WTC11 (cell line): Measurements from ENCODE around the gene RBM39. TPM values are rescaled to one million over a fixed set of nuclear protein-coding genes. Genes with fewer than 3 reads are reported as not detected.

Experiments
- ATAC-seq: fragments of 200-7000 bp; cut with Tn5 transposase; 2 replicates; pipeline ENCODE4 v1.10.0; 2021; ENCODE audit warnings: mild to moderate bottlenecking, moderate library complexity
- CTCF ChIA-PET: fragments of 300-600 bp; sonication (Branson Sonifier 250); formaldehyde crosslinking; loops from one replicate; lab custom pipeline; 2021; ENCODE audit warnings: antibody characterized with exemption; lab: Charles Lee
- POLR2A ChIA-PET: fragments of 350-600 bp; sonication (Branson Sonifier 250); formaldehyde crosslinking; loops from one replicate; lab custom pipeline; 2021; ENCODE audit warnings: antibody characterized with exemption; lab: Charles Lee
- DNase-seq: peaks from one replicate; pipeline ENCODE4 v3.0.0; 2021; ENCODE audit warnings: low spot score
- H3K27ac Mint-ChIP-seq: 2 replicates; pipeline ENCODE4 v1.8.0; 2021; ENCODE audit warnings: mixed read lengths
- H3K27me3 Mint-ChIP-seq: 2 replicates; pipeline ENCODE4 v1.8.0; 2021; ENCODE audit warnings: low read depth, mild to moderate bottlenecking, moderate library complexity, mixed read lengths
- H3K36me3 Mint-ChIP-seq: 2 replicates; pipeline ENCODE4 v1.8.0; 2021; ENCODE audit warnings: mixed read lengths
- H3K4me1 Mint-ChIP-seq: 2 replicates; pipeline ENCODE4 v1.8.0; 2022; ENCODE audit warnings: mixed read lengths
- H3K4me3 Mint-ChIP-seq: 2 replicates; pipeline ENCODE4 v1.8.0; 2021; ENCODE audit warnings: mild to moderate bottlenecking, moderate library complexity, mixed read lengths
- H3K9me3 Mint-ChIP-seq: 2 replicates; pipeline ENCODE4 v1.8.0; 2021; ENCODE audit warnings: mixed read lengths
- AR ChIP-seq: fragments of 250-450 bp; sonication (Bioruptor Pico); IDR thresholded peaks from 2 replicates; pipeline ENCODE4 v1.9.0; 2021; ENCODE audit warnings: mild to moderate bottlenecking
- ATF1 ChIP-seq: sonication (generic); formaldehyde crosslinking; IDR thresholded peaks from 2 replicates; pipeline ENCODE4 v1.8.1; 2023; ENCODE audit warnings: mild to moderate bottlenecking, moderate library complexity, missing genetic modification reagents
- CREM ChIP-seq: sonication (generic); formaldehyde crosslinking; IDR thresholded peaks from 2 replicates; pipeline ENCODE4 v1.8.1; 2022; ENCODE audit warnings: mild to moderate bottlenecking, missing genetic modification reagents, moderate library complexity
- E2F1 ChIP-seq: sonication (generic); formaldehyde crosslinking; IDR thresholded peaks from 2 replicates; pipeline ENCODE4 v1.8.0; 2022; ENCODE audit warnings: mild to moderate bottlenecking, missing genetic modification reagents
- ELF4 ChIP-seq: sonication (generic); formaldehyde crosslinking; IDR thresholded peaks from 2 replicates; pipeline ENCODE4 v1.8.1; 2022; ENCODE audit warnings: low read depth, mild to moderate bottlenecking, moderate library complexity, missing genetic modification reagents
- ETV6 ChIP-seq: sonication (generic); formaldehyde crosslinking; IDR thresholded peaks from 2 replicates; pipeline ENCODE4 v1.8.1; 2022; ENCODE audit warnings: mild to moderate bottlenecking, missing genetic modification reagents
- FOXJ3 ChIP-seq: sonication (generic); formaldehyde crosslinking; IDR thresholded peaks from 2 replicates; pipeline ENCODE4 v1.9.0; 2021; ENCODE audit warnings: missing genetic modification reagents, mild to moderate bottlenecking, borderline replicate concordance
- NFATC4 ChIP-seq: fragments of 250-450 bp; sonication (Bioruptor Pico); IDR thresholded peaks from 2 replicates; pipeline ENCODE4 v1.9.0; 2021; ENCODE audit warnings: mild to moderate bottlenecking
- RELA ChIP-seq: sonication (generic); formaldehyde crosslinking; IDR thresholded peaks from 2 replicates; pipeline ENCODE4 v1.8.1; 2022; ENCODE audit warnings: missing genetic modification reagents, mild to moderate bottlenecking, borderline replicate concordance
- USF1 ChIP-seq: sonication (generic); formaldehyde crosslinking; IDR thresholded peaks from 2 replicates; pipeline ENCODE4 v1.8.0; 2022; ENCODE audit warnings: mild to moderate bottlenecking, missing genetic modification reagents
- ZMAT4 ChIP-seq: fragments of 250-450 bp; sonication (Bioruptor Pico); IDR thresholded peaks from 2 replicates; pipeline ENCODE4 v1.9.0; 2021; ENCODE audit warnings: mild to moderate bottlenecking
- ZNF232 ChIP-seq: sonication (generic); formaldehyde crosslinking; IDR thresholded peaks from 2 replicates; pipeline ENCODE4 v1.8.0; 2022; ENCODE audit warnings: mild to moderate bottlenecking, missing genetic modification reagents
- ZNF396 ChIP-seq: fragments of 250-450 bp; sonication (Bioruptor Pico); IDR thresholded peaks from 2 replicates; pipeline ENCODE4 v1.8.0; 2021; ENCODE audit warnings: mild to moderate bottlenecking, moderate library complexity, borderline replicate concordance
- ZNF671 ChIP-seq: fragments of 250-450 bp; sonication (Bioruptor Pico); IDR thresholded peaks from 2 replicates; pipeline ENCODE4 v1.8.0; 2021; ENCODE audit warnings: mild to moderate bottlenecking
- total RNA-seq: library from RNA; stranded (reverse); gene quantifications from 3 replicates; pipeline ENCODE4 v1.2.3, GENCODE V29; 2021
- TF ChIP-seq, protein P1 (sequence below): sonication (generic); formaldehyde crosslinking; IDR thresholded peaks from 2 replicates; pipeline ENCODE4 v1.8.1; 2023; ENCODE audit warnings: mild to moderate bottlenecking, missing genetic modification reagents, moderate library complexity
- TF ChIP-seq, protein P2 (sequence below): fragments of 250-450 bp; sonication (Bioruptor Pico); IDR thresholded peaks from 2 replicates; pipeline ENCODE4 v1.8.0; 2021; ENCODE audit warnings: mild to moderate bottlenecking

Gene RBM39
- total RNA-seq, 1 experiment from 2014 or later = 231 TPM

- H3K36me3 Mint-ChIP-seq = peaks cover 80% of the 10 kb centered on the region
- no peak overlapping the region for H3K4me3 Mint-ChIP-seq
- POLR2A ChIA-PET = interaction anchor here (1.2 to 4.3 kb wide), 2 partner anchors 10 to 15 kb away, joined by 7 to 17 read pairs; partner anchors contain the start of gene RBM39
- DNase-seq = no peak
- ATAC-seq = no peak
- H3K27me3 Mint-ChIP-seq = no peaks in the 10 kb centered on the region
- no peaks in the 10 kb centered on the region for H3K4me1 Mint-ChIP-seq
- TF ChIP-seq E2F1 (CRISPR knock-in tag) = no peak
- no peak for TF ChIP-seq ZMAT4 (CRISPR knock-in tag)
- no peak for TF ChIP-seq USF1
- TF ChIP-seq FOXJ3 (CRISPR knock-in tag) = no peak
- TF ChIP-seq ETV6 = no peak
- peak; percentile 65; the same call in 1 of the 2 replicates for TF ChIP-seq AR
- no peak for TF ChIP-seq RELA
- TF ChIP-seq NFATC4 (CRISPR knock-in tag) = peak; percentile 37; the same call in 1 of the 2 replicates
- TF ChIP-seq ATF1 = no peak
- TF ChIP-seq, protein P1, sequence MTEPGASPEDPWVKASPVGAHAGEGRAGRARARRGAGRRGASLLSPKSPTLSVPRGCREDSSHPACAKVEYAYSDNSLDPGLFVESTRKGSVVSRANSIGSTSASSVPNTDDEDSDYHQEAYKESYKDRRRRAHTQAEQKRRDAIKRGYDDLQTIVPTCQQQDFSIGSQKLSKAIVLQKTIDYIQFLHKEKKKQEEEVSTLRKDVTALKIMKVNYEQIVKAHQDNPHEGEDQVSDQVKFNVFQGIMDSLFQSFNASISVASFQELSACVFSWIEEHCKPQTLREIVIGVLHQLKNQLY (CRISPR knock-in tag) = no peak
- TF ChIP-seq ZNF232 (CRISPR knock-in tag) = no peak
- no peak for TF ChIP-seq ZNF396 (CRISPR knock-in tag)
- 0 out of 2 replicates have a peak, but pooled peaks have one; percentile 44 for TF ChIP-seq ZNF671 (CRISPR knock-in tag)
- TF ChIP-seq ELF4 (CRISPR knock-in tag) = no peak
- TF ChIP-seq, protein P2, sequence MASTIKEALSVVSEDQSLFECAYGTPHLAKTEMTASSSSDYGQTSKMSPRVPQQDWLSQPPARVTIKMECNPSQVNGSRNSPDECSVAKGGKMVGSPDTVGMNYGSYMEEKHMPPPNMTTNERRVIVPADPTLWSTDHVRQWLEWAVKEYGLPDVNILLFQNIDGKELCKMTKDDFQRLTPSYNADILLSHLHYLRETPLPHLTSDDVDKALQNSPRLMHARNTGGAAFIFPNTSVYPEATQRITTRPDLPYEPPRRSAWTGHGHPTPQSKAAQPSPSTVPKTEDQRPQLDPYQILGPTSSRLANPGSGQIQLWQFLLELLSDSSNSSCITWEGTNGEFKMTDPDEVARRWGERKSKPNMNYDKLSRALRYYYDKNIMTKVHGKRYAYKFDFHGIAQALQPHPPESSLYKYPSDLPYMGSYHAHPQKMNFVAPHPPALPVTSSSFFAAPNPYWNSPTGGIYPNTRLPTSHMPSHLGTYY (CRISPR knock-in tag) = no peak; the same call in 1 of the 2 replicates
- TF ChIP-seq CREM = no peak
- CTCF ChIA-PET = interaction anchor here (1.4 kb wide), 1 partner anchor 9 kb away, joined by 4 read pairs; no protein-coding TSS in a partner anchor
- no peak overlapping the region for H3K27ac Mint-ChIP-seq
- no peaks in the 10 kb centered on the region for H3K9me3 Mint-ChIP-seq
These were observed 15.0 kb downstream of the RBM39 start for GRCh38 chr20:35726842-35727711.
